G401 (cell line): ENCODE measurements around the gene TGFBR3. TPM values are rescaled to one million over a fixed set of nuclear protein-coding genes. Genes with fewer than 3 reads are reported as not detected.

ENCODE experiments used
- DNase-seq: peaks from one replicate; pipeline ENCODE4 v3.0.0-alpha.2; 2015; ENCODE audit warnings: low spot score
- in situ Hi-C: cut with HindIII; loops from 2 replicates; pipeline ENCODE4 v1.10.0; 2016; ENCODE audit warnings: low sequenced_read_pairs, mixed read lengths
- total RNA-seq: library from RNA; depleted of rRNA; stranded (reverse); fragments of >200 nt; shearing (Covaris generic); gene quantifications from 2 replicates; pipeline ENCODE4 v1.2.3, GENCODE V29; 2014

Gene TGFBR3
- total RNA-seq, 1 experiment from 2014 or later, result 33.6 TPM

DNA sequence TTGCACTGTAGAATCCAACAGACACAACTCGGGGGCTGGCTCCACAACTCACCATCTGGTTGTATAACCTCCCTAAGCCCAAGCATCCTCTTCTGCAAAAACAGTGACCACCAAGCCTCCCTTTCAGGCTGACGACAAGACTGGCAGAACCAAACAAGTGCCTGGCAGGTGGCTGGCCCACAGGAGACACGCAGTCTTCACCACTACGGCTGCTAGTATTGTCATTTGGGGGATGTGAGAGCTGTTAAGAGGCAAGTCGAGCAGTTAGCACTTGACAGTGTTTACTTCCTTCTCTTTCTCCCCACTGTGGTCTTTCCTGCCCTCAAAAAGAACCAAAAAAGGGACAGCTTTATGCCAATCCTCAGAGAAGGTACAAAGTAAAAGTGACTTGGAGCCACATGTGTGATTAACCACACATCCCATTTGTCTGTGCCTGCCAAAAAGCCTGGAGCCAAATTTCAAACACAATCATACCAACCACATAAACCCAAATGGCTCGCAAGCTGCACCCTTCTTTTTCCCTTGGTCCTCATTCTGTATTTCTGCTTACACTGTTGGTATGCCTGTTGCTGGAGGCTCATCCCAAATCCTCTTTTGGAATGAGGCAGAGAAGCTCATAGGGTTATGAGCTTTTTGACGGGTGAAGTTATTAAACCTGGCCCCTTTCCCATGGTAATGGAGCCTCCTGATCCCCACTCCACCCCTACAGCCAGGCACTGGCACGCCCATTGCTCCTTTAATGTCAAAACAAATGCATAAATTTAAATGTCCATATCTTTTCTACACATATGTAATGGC lies 94.1 kb downstream of the TGFBR3 start:
- in situ Hi-C loops, result no loop called here
- no peak for DNase-seq

- DNase-seq, result no peak
- in situ Hi-C loops, result no loop called here
Observed at GRCh38 chr1:91791103-91791502, 94.8 kb downstream of the TGFBR3 start.

- in situ Hi-C loops, result no loop called here
- DNase-seq, result no peak
Observed at GRCh38 chr1:91790392-91790791, 95.6 kb downstream of the TGFBR3 start.

DNA sequence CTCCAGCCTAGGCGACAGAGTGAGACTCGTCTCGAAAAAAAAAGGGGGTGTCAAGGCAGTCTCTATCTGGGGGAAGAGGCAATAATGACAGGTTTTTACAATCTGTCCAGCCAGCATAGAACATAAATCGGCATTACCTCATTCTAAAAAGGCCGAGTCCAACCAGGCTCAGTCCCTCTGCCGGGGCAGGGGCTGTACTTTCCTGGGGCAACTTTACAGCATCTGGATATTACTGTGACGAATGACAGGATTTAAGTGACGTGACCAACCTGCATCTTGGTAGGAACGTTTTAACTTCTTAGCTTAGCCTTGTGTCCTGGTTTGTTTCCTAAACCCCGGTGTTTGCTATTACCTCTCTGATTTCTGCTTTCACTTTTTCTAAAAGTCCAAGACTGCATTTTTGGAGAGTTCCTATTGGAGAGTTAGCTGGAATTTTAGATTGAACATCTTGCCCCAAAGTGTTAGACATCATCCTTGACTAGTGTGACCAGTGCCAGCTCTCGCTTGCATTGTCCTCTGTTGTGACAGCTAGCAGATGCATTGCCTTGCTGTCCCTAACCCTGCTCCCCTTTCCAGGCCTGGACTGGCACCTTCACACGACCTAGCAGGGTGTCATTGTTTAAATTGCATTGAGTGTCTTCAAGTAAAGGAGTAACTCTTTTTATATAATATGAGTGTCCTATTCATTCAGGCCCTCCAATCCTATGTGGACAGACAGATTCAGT lies 96.5 kb downstream of the TGFBR3 start:
- DNase-seq, result no peak
- in situ Hi-C loops, result no loop called here

- DNase-seq, result no peak
- in situ Hi-C loops, result no loop called here
Observed at GRCh38 chr1:91787919-91788318, 98.0 kb downstream of the TGFBR3 start.

DNA sequence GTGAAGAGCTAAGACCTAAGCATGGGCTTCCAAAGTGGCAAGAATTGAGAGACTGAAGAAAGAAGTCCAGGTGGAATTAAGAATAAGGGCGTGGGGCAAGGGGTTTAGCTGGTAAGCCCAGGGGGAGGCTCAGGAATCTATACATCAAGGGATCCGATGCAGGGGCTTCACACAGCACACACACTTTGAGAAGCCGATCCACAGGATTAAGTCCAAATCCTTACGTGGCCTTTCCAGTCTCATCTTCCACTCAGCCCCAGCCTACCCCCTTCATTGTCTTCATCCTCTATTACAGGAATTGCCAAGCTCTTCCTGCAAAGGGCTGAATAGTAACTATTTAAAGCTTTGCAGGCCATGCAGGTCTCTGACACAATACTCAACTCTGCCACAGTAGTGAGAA lies 101.3 kb downstream of the TGFBR3 start:
- in situ Hi-C loops, result no loop called here
- DNase-seq, result no peak

DNA sequence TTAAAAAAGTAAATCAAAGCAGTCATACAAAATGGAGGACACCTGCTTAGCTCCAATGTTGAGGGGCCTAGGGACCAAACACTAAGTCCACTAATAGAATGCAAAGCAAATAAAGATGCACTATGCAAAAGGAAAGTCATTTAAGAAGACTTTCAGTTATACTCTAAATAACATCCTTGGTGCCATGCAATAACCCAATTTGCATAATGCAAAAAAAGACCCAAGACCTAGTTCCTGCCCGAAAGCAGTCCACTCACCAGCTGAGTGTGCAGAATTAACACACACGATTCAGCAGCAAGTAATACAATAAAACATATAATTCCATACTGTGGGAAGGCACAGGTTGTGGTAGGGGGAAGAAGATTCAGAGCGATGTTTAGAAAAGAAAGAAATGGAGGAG lies 101.8 kb downstream of the TGFBR3 start:
- in situ Hi-C loops, result no loop called here
- DNase-seq, result no peak

GRCh38 chr1:91783423-91784170 lies 102.4 kb downstream of the TGFBR3 start:
- no peak for DNase-seq
- in situ Hi-C loops, result no loop called here

DNA sequence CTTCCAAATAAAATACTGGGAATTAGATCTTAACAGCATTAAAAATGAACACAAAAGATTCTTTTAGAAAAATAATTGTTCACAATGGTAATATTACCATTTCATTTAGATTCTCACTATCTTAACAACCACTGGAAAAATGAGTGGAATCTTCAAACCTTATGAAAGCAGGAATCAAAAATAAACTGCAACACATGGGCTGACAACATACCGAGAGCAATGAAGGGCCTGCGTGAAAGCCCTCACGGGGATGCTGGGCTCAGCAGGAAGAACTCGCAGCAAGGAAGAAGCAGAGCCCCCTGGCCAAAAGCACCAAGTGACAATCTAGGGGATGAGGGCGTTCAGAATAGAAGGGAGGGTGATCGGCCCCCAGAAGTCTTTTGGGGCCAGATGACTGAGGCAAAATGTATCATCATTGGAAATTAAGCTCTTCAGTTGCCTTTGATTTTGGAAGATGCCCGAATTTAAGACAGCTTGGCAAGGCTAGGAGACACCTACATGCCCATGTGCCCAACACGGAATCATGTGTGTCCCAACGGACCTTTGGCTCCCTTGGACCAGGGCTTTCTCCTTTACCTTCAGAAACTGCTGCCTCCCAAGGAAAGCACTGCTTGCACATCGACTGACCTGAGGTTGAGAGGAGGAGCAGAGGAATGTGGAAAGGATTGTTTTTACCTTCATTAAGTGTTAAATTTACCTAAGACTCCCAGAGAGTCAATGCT lies 103.9 kb downstream of the TGFBR3 start:
- in situ Hi-C loops, result no loop called here
- DNase-seq, result no peak

GRCh38 chr1:91781371-91781825 lies 104.6 kb downstream of the TGFBR3 start:
- no peak for DNase-seq
- in situ Hi-C loops, result no loop called here

GRCh38 chr1:91779548-91780021 lies 106.4 kb downstream of the TGFBR3 start:
- in situ Hi-C loops, result no loop called here
- DNase-seq, result no peak

GRCh38 chr1:91778964-91779363 lies 107.0 kb downstream of the TGFBR3 start:
- no peak for DNase-seq
- in situ Hi-C loops, result no loop called here

DNA sequence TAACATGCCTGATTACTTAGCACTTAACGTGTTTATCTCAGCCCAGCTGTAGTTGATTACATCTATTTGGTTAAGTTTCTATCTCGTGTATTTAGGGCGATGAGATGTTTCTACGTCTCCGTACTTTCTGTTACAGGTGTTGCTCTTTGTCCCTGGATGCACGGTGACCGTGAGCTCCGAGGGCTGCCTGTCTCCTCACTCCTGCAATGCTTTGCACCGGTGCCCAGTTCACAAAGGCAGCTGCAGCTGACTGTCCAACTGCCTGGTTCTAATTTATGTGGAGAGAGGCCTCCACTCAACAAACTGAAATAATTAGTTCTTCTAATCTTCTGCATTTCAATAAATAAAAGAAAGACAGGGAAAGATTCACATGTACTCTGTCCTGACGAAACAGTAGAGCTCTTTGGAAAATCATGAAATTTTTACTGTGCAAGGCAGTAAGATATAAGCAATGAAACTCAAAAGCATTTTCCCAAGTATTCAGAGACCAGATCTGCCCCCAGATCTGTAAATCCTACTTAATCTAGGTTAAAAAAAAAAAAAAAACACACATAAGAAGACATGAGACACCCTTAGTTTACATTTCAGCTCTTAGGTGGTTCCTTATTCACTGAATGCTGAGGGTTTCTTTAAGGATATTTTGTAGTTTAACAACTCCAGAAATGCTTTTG lies 108.2 kb downstream of the TGFBR3 start:
- in situ Hi-C loops, result no loop called here
- DNase-seq, result no peak

- in situ Hi-C loops, result no loop called here
- DNase-seq, result no peak
Observed at GRCh38 chr1:91777196-91777595, 108.8 kb downstream of the TGFBR3 start.

GRCh38 chr1:91776068-91776794 lies 109.7 kb downstream of the TGFBR3 start:
- in situ Hi-C loops, result no loop called here

DNA sequence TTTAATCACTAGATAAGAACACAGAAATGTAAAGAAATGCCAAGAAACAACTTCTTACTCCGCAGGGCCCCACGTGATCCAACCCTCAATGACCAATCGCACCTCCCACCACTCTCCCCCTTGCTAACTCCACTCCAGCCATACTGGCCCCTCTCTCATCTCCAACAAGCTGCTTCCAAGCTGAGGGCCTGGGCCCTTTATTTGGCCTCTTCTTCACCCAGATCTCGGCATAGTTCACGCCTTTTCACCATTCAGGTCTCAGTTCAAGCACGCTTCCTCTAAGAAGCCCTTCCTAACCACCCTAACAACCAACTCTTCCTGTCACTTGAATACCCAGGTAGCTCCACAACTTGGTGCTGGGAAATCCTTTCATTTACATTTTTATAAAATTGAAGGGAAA lies 110.7 kb downstream of the TGFBR3 start:
- in situ Hi-C loops, result no loop called here
- DNase-seq, result no peak

More at GRCh38 chr1:91776068-91776794, 109.7 kb downstream of the TGFBR3 start:
- no peak for DNase-seq

GRCh38 chr1:91774520-91775203 lies 111.3 kb downstream of the TGFBR3 start:
- in situ Hi-C loops, result no loop called here
- DNase-seq, result no peak
